HEK293T (cell line): ENCODE results near the gene HDAC3.

Experiments
- ARNT ChIP-seq: fragments of 450-650 bp; IDR thresholded peaks from 2 replicates; pipeline ENCODE4 v1.6.1; 2017; ENCODE audit warnings: mild to moderate bottlenecking
- FOXK2 ChIP-seq: fragments of 450-650 bp; IDR thresholded peaks from 2 replicates; pipeline ENCODE4 v1.6.1; 2016; ENCODE audit warnings: mild to moderate bottlenecking
- FOXM1 ChIP-seq: fragments of 450-650 bp; IDR thresholded peaks from 2 replicates; pipeline ENCODE4 v1.6.1; 2017; ENCODE audit warnings: mild to moderate bottlenecking, borderline replicate concordance
- SP1 ChIP-seq: fragments of 450-650 bp; IDR thresholded peaks from 2 replicates; pipeline ENCODE4 v1.6.1; 2017
- SUZ12 ChIP-seq: fragments of 450-650 bp; IDR thresholded peaks from 2 replicates; pipeline ENCODE4 v1.6.1; 2016; ENCODE audit warnings: mild to moderate bottlenecking
- TARDBP ChIP-seq: fragments of 450-650 bp; IDR thresholded peaks from 2 replicates; pipeline ENCODE4 v1.6.1; 2016

GRCh38 chr5:141590127-141590526, 46.5 kb downstream of the HDAC3 start:
- TF ChIP-seq FOXK2 (no peak), FOXM1 (no peak), TARDBP (no peak), SP1 (no peak), SUZ12 (no peak), ARNT (no peak)
